T-helper 2 cell treated with Interferon-gamma antibody and Interleukin-4, amounts not matched to agents 5 μg/mL and 100 μg/mL, for 36 hours (primary cell): ENCODE results near the gene ZNF417.
A peak's percentile ranks its signal among the peaks of the same experiment; 100 is the strongest.
"Not testable (repeated sequence)": the region's sequence is repeated elsewhere in the genome, so short reads cannot be mapped to it uniquely, and the experiment has no call there.

Source experiments
- DNase-seq: peaks from one replicate; pipeline ENCODE4 v3.0.0; 2021; ENCODE audit warnings: low spot score
- H3K27ac Mint-ChIP-seq: one replicate; pipeline ENCODE4 v1.8.0; 2021; ENCODE audit warnings: mild to moderate bottlenecking, mixed read lengths
- H3K27me3 Mint-ChIP-seq: one replicate; pipeline ENCODE4 v1.8.0; 2021; ENCODE audit warnings: low read depth, mixed read lengths
- H3K36me3 Mint-ChIP-seq: one replicate; pipeline ENCODE4 v1.8.0; 2021; ENCODE audit warnings: low read depth, mixed read lengths
- H3K4me1 Mint-ChIP-seq: one replicate; pipeline ENCODE4 v1.8.0; 2021; ENCODE audit warnings: low read depth, mixed read lengths
- H3K4me3 Mint-ChIP-seq: one replicate; pipeline ENCODE4 v1.8.0; 2022; ENCODE audit warnings: mild to moderate bottlenecking, moderate library complexity, mixed read lengths
- H3K9me3 Mint-ChIP-seq: one replicate; pipeline ENCODE4 v1.8.0; 2021; ENCODE audit warnings: mixed read lengths

ZNF417 gene

DNA sequence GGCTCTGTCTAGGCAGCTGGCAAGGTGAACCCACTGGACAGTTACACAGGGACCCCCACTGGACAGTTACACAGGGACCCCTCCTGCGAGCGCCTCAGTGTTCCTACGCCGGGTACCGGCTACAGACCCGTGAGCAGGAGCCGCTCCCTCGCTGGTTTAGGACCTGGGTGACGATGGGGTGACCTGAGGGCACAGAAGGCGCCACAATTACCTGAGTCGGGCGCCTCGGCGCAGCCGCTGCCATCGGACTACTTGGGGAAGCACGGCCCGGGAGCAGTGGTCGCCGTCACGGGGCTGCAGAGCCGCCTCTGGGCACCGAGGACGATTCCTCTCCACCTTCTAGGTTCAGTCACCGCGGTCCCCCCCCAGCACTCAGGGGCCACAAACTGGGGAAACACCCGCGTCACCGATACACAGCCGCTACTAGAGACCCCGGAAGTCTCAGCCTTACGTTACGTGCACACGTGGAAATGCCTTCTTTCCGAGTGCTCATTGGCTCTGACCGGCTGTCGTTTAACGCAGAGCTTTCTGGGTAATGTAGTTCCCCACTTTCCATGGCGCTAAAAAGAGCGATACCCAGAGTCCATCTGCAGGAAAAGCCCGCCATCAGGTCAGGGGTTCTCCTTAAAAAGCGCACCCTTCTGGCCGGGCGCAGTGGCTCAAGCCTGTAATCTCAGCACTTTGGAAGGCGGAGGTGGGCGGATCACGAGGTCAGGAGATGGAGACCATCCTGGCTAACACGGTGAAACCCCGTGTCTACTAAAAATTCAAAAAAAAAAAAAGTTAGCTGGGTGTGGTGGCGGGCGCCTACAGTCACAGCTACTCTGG lies at the start of gene ZNF417:
TSS of gene ZNF417 (minus strand) at position 425 of the 828 bp plus-strand sequence. CDS start at position 244, 181 bp downstream.
- Mint-ChIP-seq H3K27ac (peak within 1 kb of the TSS; percentile 94), H3K4me3 (peak within 1 kb of the TSS; percentile 93), H3K4me1 (peaks cover 13% of the 10 kb centered on the region), H3K36me3 (peaks cover 49% of the 10 kb centered on the region), H3K9me3 (peaks cover 64% of the 10 kb centered on the region)
- peak; percentile 86 for DNase-seq
- not testable (repeated sequence) for H3K27me3 Mint-ChIP-seq

DNA sequence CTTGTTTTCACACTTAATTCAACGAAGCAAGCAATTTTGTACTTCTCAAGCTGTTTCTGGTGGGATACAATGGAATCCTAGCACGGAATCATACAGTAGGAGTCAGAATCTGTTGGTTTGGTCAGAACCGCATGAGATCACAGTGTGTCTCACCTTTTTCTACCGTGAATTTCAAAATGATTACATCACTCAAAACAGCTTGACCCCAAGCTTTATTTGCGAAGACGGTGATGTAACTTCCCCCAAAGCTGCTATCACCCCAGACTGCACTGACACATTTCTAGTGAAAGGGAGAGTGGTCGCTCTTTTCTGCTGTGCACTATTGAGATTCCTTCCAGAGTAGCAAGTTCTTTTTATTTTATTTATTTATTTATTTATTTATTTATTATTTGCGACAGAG lies 48.4 kb upstream of the ZNF417 start:
- H3K4me3 Mint-ChIP-seq = no peak overlapping the region
- DNase-seq = no peak
- H3K27me3 Mint-ChIP-seq = no peaks in the 10 kb centered on the region
- peaks cover 49% of the 10 kb centered on the region for H3K9me3 Mint-ChIP-seq
- no peaks in the 10 kb centered on the region for H3K4me1 Mint-ChIP-seq
- peaks cover 1% of the 10 kb centered on the region for H3K36me3 Mint-ChIP-seq
- no peak overlapping the region for H3K27ac Mint-ChIP-seq

DNA sequence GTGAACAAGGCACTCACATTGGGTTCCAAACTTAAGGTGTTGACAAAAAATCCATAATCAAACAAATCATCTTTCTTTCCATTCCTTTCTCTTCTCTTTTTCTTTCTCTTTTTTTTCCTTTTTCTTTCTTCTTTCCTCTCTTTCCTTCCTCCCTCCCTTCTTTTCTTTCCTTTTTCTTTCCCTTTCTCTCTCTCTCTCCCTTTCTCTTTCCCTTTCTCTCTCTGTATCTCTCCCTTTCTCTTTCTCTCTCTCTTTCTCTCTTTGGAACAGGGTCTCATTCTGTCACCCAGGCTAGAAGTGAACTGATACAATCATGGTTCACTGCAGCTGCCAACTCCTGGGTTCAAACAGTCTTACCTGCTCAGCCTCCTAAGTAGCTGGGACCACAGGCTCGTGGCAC lies 45.4 kb upstream of the ZNF417 start:
- H3K4me1 Mint-ChIP-seq = no peaks in the 10 kb centered on the region
- no peak for DNase-seq
- peaks cover 49% of the 10 kb centered on the region for H3K9me3 Mint-ChIP-seq
- no peak overlapping the region for H3K4me3 Mint-ChIP-seq
- no peak overlapping the region for H3K27ac Mint-ChIP-seq
- H3K36me3 Mint-ChIP-seq = peaks cover 1% of the 10 kb centered on the region
- H3K27me3 Mint-ChIP-seq = no peaks in the 10 kb centered on the region

DNA sequence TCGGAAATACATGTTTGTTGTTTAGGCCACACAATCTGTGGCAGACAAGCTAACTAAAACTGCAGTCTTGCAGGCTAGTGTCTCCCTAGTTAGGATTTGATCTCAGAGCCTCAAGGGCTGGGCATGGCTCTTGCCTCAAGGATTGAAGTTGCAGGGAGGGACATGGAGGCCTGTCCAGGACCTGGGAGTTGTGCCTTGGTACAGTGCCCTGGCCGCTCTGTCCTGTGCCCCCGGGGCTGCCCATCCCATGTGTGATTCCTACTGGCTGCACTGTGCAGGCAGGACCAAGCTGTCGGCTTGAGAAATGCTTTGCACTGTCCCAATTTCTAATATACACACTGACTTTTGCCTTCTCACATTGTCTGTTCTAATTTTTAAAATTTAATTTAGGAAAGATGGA lies 38.6 kb upstream of the ZNF417 start:
- H3K27me3 Mint-ChIP-seq = no peaks in the 10 kb centered on the region
- H3K4me3 Mint-ChIP-seq = no peak overlapping the region
- DNase-seq = no peak
- H3K27ac Mint-ChIP-seq = no peak overlapping the region
- H3K36me3 Mint-ChIP-seq = peaks cover 2% of the 10 kb centered on the region
- H3K4me1 Mint-ChIP-seq = no peaks in the 10 kb centered on the region
- H3K9me3 Mint-ChIP-seq = peaks cover 52% of the 10 kb centered on the region

DNA sequence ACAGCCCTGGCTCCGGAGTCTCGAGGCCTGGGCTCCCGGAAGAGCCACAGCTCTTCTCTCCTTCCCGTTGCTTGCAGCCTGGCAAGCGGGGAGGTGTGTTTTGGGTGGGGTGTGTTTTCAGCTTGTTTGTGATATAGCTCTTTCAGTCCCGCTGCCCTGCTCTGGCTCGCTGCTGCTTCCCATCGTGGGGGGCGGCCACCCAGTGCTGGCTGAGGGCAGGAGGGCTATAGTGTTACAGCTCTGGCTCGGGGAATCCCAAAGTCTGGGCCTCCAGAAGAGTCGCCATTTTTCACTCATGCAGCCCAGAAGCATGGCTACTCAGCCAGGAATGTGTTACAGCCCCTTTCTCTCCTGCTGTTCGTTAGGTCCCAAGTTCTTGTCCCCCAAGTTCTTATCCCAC lies 33.3 kb upstream of the ZNF417 start:
- H3K27me3 Mint-ChIP-seq = no peaks in the 10 kb centered on the region
- no peak overlapping the region for H3K27ac Mint-ChIP-seq
- peaks cover 47% of the 10 kb centered on the region for H3K9me3 Mint-ChIP-seq

DNA sequence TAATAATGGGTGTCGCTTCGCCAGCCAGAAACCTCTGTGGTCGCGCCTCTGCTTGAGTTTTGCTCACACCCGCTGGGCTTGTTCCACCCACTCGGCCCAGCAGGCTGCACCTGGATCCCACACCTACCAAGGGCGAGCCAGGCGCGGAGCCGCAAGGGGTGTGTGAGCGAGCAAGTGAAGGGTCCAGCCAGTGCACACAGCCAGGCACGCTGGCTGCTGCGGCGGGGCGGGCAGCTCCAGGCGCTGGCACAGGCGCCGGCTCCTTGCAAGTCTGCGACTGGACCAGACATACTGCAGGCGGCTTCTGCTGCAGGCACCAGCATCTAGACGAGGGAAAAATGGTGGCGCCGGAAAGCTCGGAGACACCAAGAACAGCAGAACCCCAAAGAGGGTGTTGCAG lies 32.9 kb upstream of the ZNF417 start:
- H3K9me3 Mint-ChIP-seq = peaks cover 47% of the 10 kb centered on the region
- H3K4me1 Mint-ChIP-seq = peaks cover 9% of the 10 kb centered on the region
- no peak overlapping the region for H3K4me3 Mint-ChIP-seq
- H3K27ac Mint-ChIP-seq = no peak overlapping the region
- H3K36me3 Mint-ChIP-seq = peaks cover 21% of the 10 kb centered on the region
- no peak for DNase-seq
- H3K27me3 Mint-ChIP-seq = no peaks in the 10 kb centered on the region

More for the DNA sequence above, 33.3 kb upstream of the ZNF417 start:
- Mint-ChIP-seq H3K4me3 (no peak overlapping the region), H3K4me1 (peaks cover 9% of the 10 kb centered on the region), H3K36me3 (peaks cover 19% of the 10 kb centered on the region)
- DNase-seq = no peak

DNA sequence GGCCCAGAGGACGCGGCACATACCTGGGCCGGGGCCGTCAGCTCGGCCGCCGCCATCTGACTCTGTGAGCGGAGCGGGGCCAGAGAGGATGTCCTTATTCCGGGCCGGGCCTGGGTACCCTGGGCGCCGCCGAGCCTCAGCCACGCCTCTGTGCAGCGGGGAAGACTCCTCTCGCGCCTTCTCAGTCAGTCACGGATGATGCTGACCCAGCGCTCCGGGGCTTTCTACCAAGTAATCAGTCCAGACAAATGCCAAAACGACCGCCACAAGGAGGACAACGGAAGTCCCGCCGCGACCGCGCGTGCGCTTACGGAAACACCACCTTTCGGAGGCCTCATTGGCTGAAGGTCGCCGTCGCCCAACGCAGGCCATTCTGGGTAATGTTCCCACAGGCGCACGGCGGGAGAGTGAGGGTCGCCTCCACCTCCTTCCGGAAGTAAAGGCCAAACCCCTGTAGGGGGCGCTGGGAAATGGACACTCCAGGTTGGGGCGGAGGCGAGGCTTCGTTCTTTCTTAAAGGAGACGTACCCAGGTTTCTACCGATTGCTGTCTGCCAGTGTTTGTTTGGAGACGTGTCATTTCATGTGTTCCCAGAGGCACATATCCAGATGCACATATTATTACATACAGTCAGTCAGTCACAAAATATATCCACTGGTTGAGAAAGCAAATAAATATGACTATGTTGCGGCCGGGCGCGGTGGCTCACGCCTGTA lies 31.2 kb upstream of the ZNF417 start, which contains the start of gene ZNF256:
TSS of gene ZNF256 (minus strand) at position 288 of the 716 bp plus-strand sequence. CDS start at position 56, 232 bp downstream.
- peak within 1 kb of the TSS; percentile 94 for H3K4me3 Mint-ChIP-seq
- peaks cover 9% of the 10 kb centered on the region for H3K4me1 Mint-ChIP-seq
- no peaks in the 10 kb centered on the region for H3K27me3 Mint-ChIP-seq
- peaks cover 37% of the 10 kb centered on the region for H3K36me3 Mint-ChIP-seq
- DNase-seq = peak; percentile 85
- peak within 1 kb of the TSS; percentile 92 for H3K27ac Mint-ChIP-seq
- peaks cover 51% of the 10 kb centered on the region for H3K9me3 Mint-ChIP-seq

DNA sequence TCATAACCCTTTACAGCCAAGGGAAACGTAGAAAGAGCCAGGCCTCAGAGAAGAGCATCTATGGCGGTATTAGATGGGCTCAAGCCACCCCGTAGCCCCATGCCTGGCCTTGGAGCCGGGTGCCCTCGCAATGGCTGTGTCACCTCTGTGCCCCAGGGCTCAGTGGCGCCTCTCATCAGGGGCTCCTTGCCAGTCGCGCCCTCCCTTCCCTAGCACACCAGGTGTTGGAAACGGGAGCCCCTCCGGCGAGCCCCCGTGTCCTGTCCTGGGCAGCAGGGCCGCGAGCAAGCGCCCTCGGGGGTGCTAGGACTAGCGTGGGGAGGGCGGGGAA lies 30.7 kb upstream of the ZNF417 start:
- peak overlapping the region; percentile 94 for H3K4me3 Mint-ChIP-seq
- peaks cover 43% of the 10 kb centered on the region for H3K36me3 Mint-ChIP-seq
- no peaks in the 10 kb centered on the region for H3K27me3 Mint-ChIP-seq
- DNase-seq = no peak
- H3K4me1 Mint-ChIP-seq = peaks cover 9% of the 10 kb centered on the region
- H3K27ac Mint-ChIP-seq = peak overlapping the region; percentile 92
- peaks cover 57% of the 10 kb centered on the region for H3K9me3 Mint-ChIP-seq

DNA sequence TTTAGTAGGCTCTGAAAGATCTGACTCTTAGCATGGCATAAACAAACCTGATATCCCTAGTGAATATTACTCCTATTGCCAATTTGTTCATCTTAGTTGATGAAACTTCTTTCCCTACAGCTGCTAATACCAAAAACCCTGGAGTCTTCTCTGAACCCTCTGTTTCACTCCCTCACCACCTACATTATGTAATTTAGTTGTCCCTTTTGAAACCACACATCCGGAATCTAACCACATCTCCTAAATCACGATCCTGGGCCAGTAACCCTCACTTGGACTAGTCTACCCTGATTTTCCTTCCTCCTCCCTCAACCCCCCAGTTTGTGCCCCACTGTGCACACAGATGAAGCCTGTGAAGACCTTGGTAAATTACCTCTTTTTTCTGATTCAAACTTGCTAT lies 29.9 kb upstream of the ZNF417 start:
- Mint-ChIP-seq H3K9me3 (peaks cover 58% of the 10 kb centered on the region), H3K27ac (no peak overlapping the region), H3K36me3 (peaks cover 50% of the 10 kb centered on the region), H3K4me3 (peak overlapping the region; percentile 94), H3K27me3 (no peaks in the 10 kb centered on the region), H3K4me1 (peaks cover 9% of the 10 kb centered on the region)
- no peak for DNase-seq

DNA sequence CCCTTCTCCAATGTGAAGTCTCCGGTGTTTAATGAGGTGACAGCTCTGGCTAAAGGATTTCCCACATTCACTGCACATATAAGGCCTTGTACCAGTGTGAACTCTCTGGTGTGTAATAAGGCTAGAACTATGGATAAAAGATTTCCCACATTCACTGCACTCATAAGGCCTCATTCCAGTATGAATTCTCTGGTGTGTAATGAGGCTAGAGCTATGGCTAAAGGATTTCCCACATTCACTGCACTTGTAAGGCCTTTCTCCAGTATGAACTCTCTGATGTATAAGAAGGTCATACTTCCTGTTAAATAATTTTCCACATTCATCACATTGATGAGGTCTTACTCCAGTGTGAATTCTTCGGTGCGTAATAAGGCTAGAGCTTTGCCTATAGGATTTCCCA lies 25.2 kb upstream of the ZNF417 start:
- Mint-ChIP-seq H3K27ac (no peak overlapping the region), H3K36me3 (peaks cover 64% of the 10 kb centered on the region), H3K4me3 (no peak overlapping the region), H3K4me1 (peaks cover 7% of the 10 kb centered on the region), H3K9me3 (peaks cover 75% of the 10 kb centered on the region), H3K27me3 (no peaks in the 10 kb centered on the region)
- DNase-seq = no peak

DNA sequence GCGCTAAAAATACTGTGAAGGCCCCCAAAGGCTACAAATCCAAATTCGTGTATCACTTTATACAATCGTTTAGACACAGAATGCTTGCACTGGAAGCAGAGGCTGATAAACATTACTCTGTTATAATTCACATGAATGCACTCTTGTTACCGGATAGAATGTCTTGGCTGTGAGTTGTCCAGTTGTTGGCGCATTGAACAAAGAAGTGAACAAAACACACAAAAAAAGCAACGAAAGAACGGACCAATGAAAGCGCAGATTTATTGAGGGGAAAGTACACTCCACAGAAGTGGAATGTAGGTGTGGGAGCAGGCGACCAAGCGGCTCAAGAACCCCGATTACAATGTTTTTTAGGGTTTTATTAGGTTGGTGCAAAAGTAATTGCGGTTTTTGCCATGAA lies 19.3 kb upstream of the ZNF417 start:
- DNase-seq = no peak
- peaks cover 37% of the 10 kb centered on the region for H3K36me3 Mint-ChIP-seq
- no peak overlapping the region for H3K4me3 Mint-ChIP-seq
- no peaks in the 10 kb centered on the region for H3K27me3 Mint-ChIP-seq
- no peaks in the 10 kb centered on the region for H3K4me1 Mint-ChIP-seq
- no peak overlapping the region for H3K27ac Mint-ChIP-seq
- peaks cover 59% of the 10 kb centered on the region for H3K9me3 Mint-ChIP-seq

DNA sequence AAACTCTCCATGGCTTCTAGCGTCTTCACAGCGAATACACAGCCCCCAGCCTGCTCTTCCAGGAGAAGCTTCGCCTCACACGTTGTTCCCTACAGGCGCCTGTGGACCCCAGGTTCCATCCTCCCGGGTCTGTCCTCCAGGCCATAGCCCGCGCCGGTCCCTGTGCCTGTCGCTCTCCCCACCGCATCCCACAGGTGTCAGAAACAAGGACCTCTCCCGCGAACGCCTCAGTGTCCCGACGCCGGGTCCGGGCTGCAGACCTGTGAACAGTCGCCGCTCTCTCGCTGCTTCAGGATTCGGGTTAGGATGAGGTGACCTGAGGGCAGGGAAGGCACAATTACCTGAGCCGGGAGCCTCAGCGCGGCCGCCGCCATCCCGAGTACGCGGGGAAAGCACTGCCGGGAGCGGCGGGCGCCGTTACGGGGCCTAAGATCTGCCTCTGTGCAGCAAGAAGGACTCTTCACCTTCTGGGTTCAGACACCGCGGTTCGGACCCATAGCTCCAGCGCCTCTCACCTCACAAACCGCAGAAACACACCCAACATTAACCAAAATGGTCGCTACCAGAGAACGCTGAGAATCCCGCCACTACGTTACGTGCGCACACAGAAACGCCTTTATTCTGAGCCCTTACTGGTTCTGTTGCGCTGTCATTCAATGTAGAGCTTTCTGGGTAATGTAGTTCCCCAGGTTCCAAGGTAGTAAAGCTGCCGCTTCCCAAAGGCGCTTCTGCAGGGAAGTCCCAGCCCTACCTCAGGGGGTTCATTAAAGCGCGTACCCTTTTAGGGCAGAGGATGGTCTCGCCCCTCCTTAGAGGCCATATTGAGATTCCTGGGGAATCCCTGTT lies 18.7 kb upstream of the ZNF417 start, which contains the start of gene ZNF418:
TSS of gene ZNF418 (minus strand) at position 583 of the 846 bp plus-strand sequence. CDS start 1,580 bp downstream, outside the sequence.
- Mint-ChIP-seq H3K4me3 (peak within 1 kb of the TSS; percentile 73), H3K4me1 (no peaks in the 10 kb centered on the region), H3K9me3 (peaks cover 64% of the 10 kb centered on the region), H3K36me3 (peaks cover 35% of the 10 kb centered on the region), H3K27ac (peak within 1 kb of the TSS; percentile 62), H3K27me3 (no peaks in the 10 kb centered on the region)
- DNase-seq = peak; percentile 16

DNA sequence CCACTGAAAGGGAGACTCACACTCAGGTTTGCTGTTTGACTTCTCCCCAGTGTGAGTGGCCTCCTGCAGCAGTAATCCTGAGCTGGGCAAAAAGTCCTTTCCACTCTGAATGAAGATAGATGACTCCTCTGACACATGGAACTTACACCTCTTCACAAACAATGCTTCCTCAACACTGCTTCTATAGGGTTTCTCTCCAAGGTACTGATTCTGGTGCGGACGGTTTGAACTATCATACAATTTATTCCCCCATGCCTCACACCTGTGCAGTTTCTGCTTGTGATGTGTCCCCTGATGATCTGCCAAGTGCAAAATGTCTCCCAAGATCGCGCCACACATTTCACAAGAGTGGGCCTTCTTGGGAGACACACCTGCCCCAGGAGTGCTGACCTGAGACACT lies 11.2 kb upstream of the ZNF417 start:
- peaks cover 51% of the 10 kb centered on the region for H3K9me3 Mint-ChIP-seq
- H3K4me1 Mint-ChIP-seq = no peaks in the 10 kb centered on the region
- H3K4me3 Mint-ChIP-seq = no peak overlapping the region
- DNase-seq = no peak
- no peaks in the 10 kb centered on the region for H3K27me3 Mint-ChIP-seq
- no peak overlapping the region for H3K27ac Mint-ChIP-seq
- H3K36me3 Mint-ChIP-seq = peaks cover 10% of the 10 kb centered on the region
